HepG2 (cell line): ENCODE results near the gene CDH13. TPM values are rescaled to one million over a fixed set of nuclear protein-coding genes. Genes with fewer than 3 reads are reported as not detected.

Source experiments
- ATAC-seq: fragments of 200-7000 bp; cut with Tn5 transposase; 3 replicates; pipeline ENCODE4 v1.9.1; 2020; ENCODE audit warnings: mild to moderate bottlenecking, moderate library complexity
- BruUV-seq: library from RNA; stranded (reverse); fragments of 400-500 nt; replicated peaks from 2 replicates; lab custom pipeline; 2021; lab: Mats Ljungman, UMichigan
- CTCF ChIA-PET: fragments of 300-600 bp; formaldehyde crosslinking; extraction: SDS; loops from one replicate; lab custom pipeline; 2021; ENCODE audit warnings: low total read pairs, inconsistent platforms, low intra/inter-chr PET ratio; lab: Yijun Ruan, JAX
- POLR2A ChIA-PET: fragments of 350-600 bp; sonication (Branson Sonifier 250); formaldehyde crosslinking; loops from one replicate; lab custom pipeline; 2020; ENCODE audit warnings: antibody characterized with exemption, inconsistent platforms; lab: Yijun Ruan, JAX
- DNase-seq: peaks from one replicate; pipeline ENCODE4 v3.0.0-alpha.2; 2015; ENCODE audit warnings: low spot score
- FAIRE-seq: peaks from 3 replicates; lab custom pipeline; 2011; peaks lifted over from hg19 to GRCh38; lab: Jason Lieb, UNC
- H2AFZ ChIP-seq: one replicate; pipeline ENCODE4 v1.6.1; 2011; ENCODE audit warnings: low read length, inconsistent platforms
- H3K27ac ChIP-seq: fragments of 300-600 bp; 3 replicates; pipeline ENCODE4 v1.8.0; 2011; ENCODE audit warnings: mixed run types, mild to moderate bottlenecking, mixed read lengths, low read length, inconsistent platforms; ENCODE audit not compliant: insufficient read depth; ENCODE audit errors: extremely low read length
- H3K27me3 ChIP-seq, 2 experiments: fragments of 200-600 bp in 1 of 2; 2 replicates in 1 of 2; 3 replicates in 1 of 2; pipeline versions ENCODE4 v1.6.0 to v1.8.0; 2011; ENCODE audit warnings: low read length in 2 of 2, mild to moderate bottlenecking in 2 of 2, moderate library complexity in 2 of 2, inconsistent platforms in 1 of 2; ENCODE audit not compliant: insufficient read depth in 2 of 2, control insufficient read depth in 1 of 2
- H3K36me3 ChIP-seq, 2 experiments: fragments of 200-600 bp in 1 of 2; replicated peaks in 1 of 2; 2 replicates in 1 of 2; 3 replicates in 1 of 2; pipeline versions ENCODE4 v1.5.1 to v1.8.0; 2011; ENCODE audit warnings: low read length in 2 of 2, inconsistent platforms in 1 of 2; ENCODE audit not compliant: insufficient read depth in 2 of 2, control insufficient read depth in 1 of 2
- H3K4me1 ChIP-seq: 2 replicates; pipeline ENCODE4 v1.5.1; 2012; ENCODE audit warnings: low read length, inconsistent platforms; ENCODE audit not compliant: insufficient read depth
- H3K4me2 ChIP-seq: 2 replicates; pipeline ENCODE4 v1.6.0; 2011; ENCODE audit warnings: low read depth, low read length, inconsistent platforms
- H3K4me3 ChIP-seq, 3 experiments: fragments of 200-600 bp in 1 of 3; sonication (generic), shearing (Covaris generic) in 1 of 3; replicated peaks in 1 of 3; 2 replicates each; pipeline ENCODE4 v1.5.1; 2011 to 2016; ENCODE audit warnings: low read length in 3 of 3, inconsistent platforms in 2 of 3, low read depth in 2 of 3, mild to moderate bottlenecking in 2 of 3, control low read depth in 1 of 3, mixed read lengths in 1 of 3; ENCODE audit not compliant: insufficient read depth in 1 of 3
- H3K79me2 ChIP-seq: one replicate; pipeline ENCODE4 v1.6.1; 2011; ENCODE audit warnings: low read length, inconsistent platforms; ENCODE audit not compliant: insufficient read depth
- H3K9ac ChIP-seq: 2 replicates; pipeline ENCODE4 v1.6.0; 2011; ENCODE audit warnings: mild to moderate bottlenecking, low read depth, low read length, inconsistent platforms; ENCODE audit not compliant: insufficient read depth
- H3K9me3 ChIP-seq: 2 replicates; pipeline ENCODE4 v1.5.1; 2012; ENCODE audit warnings: mild to moderate bottlenecking, low read length
- H4K20me1 ChIP-seq: 2 replicates; pipeline ENCODE4 v1.6.0; 2011; ENCODE audit warnings: inconsistent platforms, mild to moderate bottlenecking, low read length, moderate library complexity; ENCODE audit not compliant: insufficient read depth
- DDIT3 ChIP-seq: sonication (generic); formaldehyde crosslinking; IDR thresholded peaks from 2 replicates; pipeline ENCODE4 v1.4.0; 2020; ENCODE audit warnings: mild to moderate bottlenecking, missing genetic modification reagents
- HNRNPH1 ChIP-seq: fragments of 200-400 bp; formaldehyde crosslinking; optimal IDR thresholded peaks from 2 replicates; pipeline ENCODE3; 2017; ENCODE audit warnings: mild to moderate bottlenecking, low read depth, low read length
- IKZF1 ChIP-seq: fragments of 450-650 bp; IDR thresholded peaks from 2 replicates; pipeline ENCODE4 v1.7.1; 2016
- KDM6A ChIP-seq: IDR thresholded peaks from 2 replicates; pipeline ENCODE4 v1.6.1; 2016; ENCODE audit warnings: low read depth
- KLF6 ChIP-seq: IDR thresholded peaks from 2 replicates; pipeline ENCODE4 v1.8.0; 2016; ENCODE audit warnings: missing biosample characterization, missing genetic modification reagents
- MTA3 ChIP-seq: sonication (generic); formaldehyde crosslinking; IDR thresholded peaks from 2 replicates; pipeline ENCODE4 v1.4.0; 2020; ENCODE audit warnings: missing genetic modification reagents
- PHF20 ChIP-seq: sonication (generic); formaldehyde crosslinking; IDR thresholded peaks from 2 replicates; pipeline ENCODE4 v1.5.0; 2020; ENCODE audit warnings: mild to moderate bottlenecking, missing genetic modification reagents
- SIX1 ChIP-seq: sonication (generic); formaldehyde crosslinking; IDR thresholded peaks from 2 replicates; pipeline ENCODE4 v1.4.0; 2020; ENCODE audit warnings: missing genetic modification reagents, borderline replicate concordance
- TFDP1 ChIP-seq: IDR thresholded peaks from 2 replicates; pipeline ENCODE4 v1.6.1; 2016; ENCODE audit warnings: missing compliant biosample characterization, missing genetic modification reagents, borderline replicate concordance
- XBP1 ChIP-seq: sonication (generic); formaldehyde crosslinking; IDR thresholded peaks from 2 replicates; pipeline ENCODE4 v1.5.0; 2020; ENCODE audit warnings: missing genetic modification reagents
- ZBTB49 ChIP-seq: sonication (generic); formaldehyde crosslinking; IDR thresholded peaks from 2 replicates; pipeline ENCODE4 v1.4.0; 2020; ENCODE audit warnings: missing genetic modification reagents, borderline replicate concordance
- ZNF138 ChIP-seq: sonication (generic); formaldehyde crosslinking; IDR thresholded peaks from 2 replicates; pipeline ENCODE4 v1.5.0; 2020; ENCODE audit warnings: mild to moderate bottlenecking, low read depth, missing genetic modification reagents
- ZNF180 ChIP-seq: sonication (generic); formaldehyde crosslinking; IDR thresholded peaks from 2 replicates; pipeline ENCODE4 v1.4.0; 2020; ENCODE audit warnings: low read depth, missing genetic modification reagents, borderline replicate concordance
- ZNF20 ChIP-seq: sonication (generic); formaldehyde crosslinking; IDR thresholded peaks from 2 replicates; pipeline ENCODE4 v1.4.0; 2020; ENCODE audit warnings: mild to moderate bottlenecking, moderate library complexity, missing genetic modification reagents
- ZNF343 ChIP-seq: sonication (generic); formaldehyde crosslinking; IDR thresholded peaks from 2 replicates; pipeline ENCODE4 v1.4.0; 2020; ENCODE audit warnings: mild to moderate bottlenecking, missing genetic modification reagents
- ZNF567 ChIP-seq: sonication (generic); formaldehyde crosslinking; IDR thresholded peaks from 2 replicates; pipeline ENCODE4 v1.8.1; 2023; ENCODE audit warnings: mild to moderate bottlenecking, missing genetic modification reagents, borderline replicate concordance
- ZNF605 ChIP-seq: sonication (generic); formaldehyde crosslinking; IDR thresholded peaks from 2 replicates; pipeline ENCODE4 v1.8.0; 2022; ENCODE audit warnings: mild to moderate bottlenecking, missing genetic modification reagents
- ZNF775 ChIP-seq: sonication (generic); formaldehyde crosslinking; IDR thresholded peaks from 2 replicates; pipeline ENCODE4 v1.4.0; 2020; ENCODE audit warnings: missing genetic modification reagents, mild to moderate bottlenecking, moderate library complexity, borderline replicate concordance
- ZNF879 ChIP-seq: sonication (generic); formaldehyde crosslinking; IDR thresholded peaks from 2 replicates; pipeline ENCODE4 v1.8.1; 2023; ENCODE audit warnings: missing genetic modification reagents
- WGBS: methylation state at CpG from one replicate; pipeline ENCODE4 v1.1.6; 2017; ENCODE audit warnings: low lambda C conversion rate; 5-methylcytosine and 5-hydroxymethylcytosine counted together
- in situ Hi-C: cut with HindIII; loops from 2 replicates; pipeline ENCODE4 v1.10.0; 2017; ENCODE audit warnings: low pct_unique_long_range_greater_than_20kb; ENCODE audit not compliant: extremely low pct_ligation_motif_present
- intact Hi-C: fragments of 100-400 bp; cut with micrococcal nuclease; formaldehyde crosslinking; loops from one replicate; pipeline ENCODE4 v1.10.0; 2022; ENCODE audit not compliant: unreplicated experiment
- polyA plus RNA-seq, 8 experiments: library from polyadenylated mRNA; depleted of rRNA in 3 of 8; stranded (reverse) in 7 of 8; unstranded in 1 of 8; fragments of >200 nt; fragmentation: Illumina TruSeq in 4 of 8; extraction: Trizol in 4 of 8; gene quantifications; 2 replicates each; pipeline versions ENCODE4 v1.2.1 to v1.2.3, GENCODE V29; 2011 to 2016; ENCODE audit warnings: low read depth in 4 of 8, missing spikeins in 1 of 8, mixed read lengths in 1 of 8; ENCODE audit not compliant: insufficient read depth in 1 of 8
- total RNA-seq, 5 experiments: library from RNA; depleted of rRNA; stranded (reverse); fragments of >200 nt; fragmentation: Illumina TruSeq; extraction: Trizol; gene quantifications; 2 replicates each; pipeline ENCODE4 v1.2.3, GENCODE V29; 2016; ENCODE audit warnings: low read depth in 1 of 5

The CDH13 gene
- total and polyA plus RNA-seq, 2 of the 13 experiments (the other 11 are each of a cell fraction or from before 2014, with no cell fraction given): not detected

GRCh38 chr16:82668094-82668493 is 41.3 kb downstream of the CDH13 start:
- no peak for FAIRE-seq
- H3K27ac ChIP-seq: no peak overlapping the region
- POLR2A ChIA-PET: no interaction called here
- no peak overlapping the region for H3K9ac ChIP-seq
- no peak overlapping the region for H3K4me3 ChIP-seq
- no peaks in the 10 kb centered on the region for H4K20me1 ChIP-seq
- H3K4me2 ChIP-seq: no peak overlapping the region
- intact Hi-C loops (no loop called here), in situ Hi-C loops (no loop called here)
- H2AFZ ChIP-seq: no peak overlapping the region
- no peaks in the 10 kb centered on the region for H3K79me2 ChIP-seq
- H3K27me3 ChIP-seq: no peaks in the 10 kb centered on the region
- WGBS: 0% methylated on average over 3 of the region's 3 CpGs
- ATAC-seq: no peak
- H3K4me1 ChIP-seq: no peaks in the 10 kb centered on the region
- TF ChIP-seq ZNF605 (CRISPR knock-in tag) (no peak), HNRNPH1 (no peak), PHF20 (CRISPR knock-in tag) (no peak), IKZF1 (no peak), XBP1 (CRISPR knock-in tag) (no peak), KLF6 (CRISPR knock-in tag) (no peak), TFDP1 (CRISPR knock-in tag) (no peak), ZNF138 (CRISPR knock-in tag) (no peak), ZNF567 (CRISPR knock-in tag) (no peak), ZNF343 (CRISPR knock-in tag) (no peak), KDM6A (CRISPR knock-in tag) (no peak), ZBTB49 (CRISPR knock-in tag) (no peak), ZNF180 (CRISPR knock-in tag) (no peak), ZNF775 (CRISPR knock-in tag) (no peak), ZNF20 (CRISPR knock-in tag) (no peak), SIX1 (CRISPR knock-in tag) (no peak), DDIT3 (CRISPR knock-in tag) (no peak), ZNF879 (CRISPR knock-in tag) (no peak), MTA3 (CRISPR knock-in tag) (no peak)
- 0 out of 2 replicates have a peak, but pooled peaks cover 6% of the 10 kb centered on the region for H3K9me3 ChIP-seq
- DNase-seq: no peak
- BruUV-seq: no TSS peak
- CTCF ChIA-PET: no interaction called here
- H3K36me3 ChIP-seq: no peaks in the 10 kb centered on the region
